ENCODE results near the gene MLH3. TPM values are rescaled to one million over a fixed set of nuclear protein-coding genes. Genes with fewer than 3 reads are reported as not detected.
"Not testable (repeated sequence)": the region's sequence is repeated elsewhere in the genome, so short reads cannot be mapped to it uniquely, and the experiment has no call there.

The MLH3 gene
- total RNA-seq, 1 donor from 2014 or later, result 13.6 TPM

- not testable (repeated sequence) for DNase-seq (ENCODE audit: extremely low read depth, low read depth, low spot score)
Measured at GRCh38 chr14:75067765-75068164, 16.5 kb upstream of the MLH3 start.

GRCh38 chr14:75067212-75067611 is 15.9 kb upstream of the MLH3 start:
- DNase-seq (ENCODE audit: extremely low read depth, low read depth, low spot score), result no peak

DNA sequence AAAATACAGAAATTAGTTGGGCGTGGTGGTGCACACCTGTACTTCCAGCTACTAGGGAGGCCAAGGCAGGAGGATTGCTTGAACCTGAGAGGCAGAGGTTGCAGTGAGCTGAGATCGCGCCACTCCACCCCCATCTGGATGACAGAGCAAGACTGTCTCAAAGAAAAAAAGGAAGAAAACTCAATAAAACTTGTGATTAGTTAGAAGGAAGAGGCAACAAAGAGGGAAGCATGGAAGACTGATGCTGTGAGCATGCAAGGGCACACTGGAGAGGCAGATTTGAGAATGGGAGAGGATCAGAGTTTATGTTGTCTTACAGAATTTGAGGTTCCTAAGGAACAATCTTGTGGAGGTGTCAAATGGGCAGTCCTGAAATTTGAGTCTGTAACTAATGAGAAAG is 15.4 kb upstream of the MLH3 start:
- no peak for DNase-seq (ENCODE audit: extremely low read depth, low read depth, low spot score)

GRCh38 chr14:75064205-75064567 is 12.9 kb upstream of the MLH3 start:
- no peak for DNase-seq (ENCODE audit: extremely low read depth, low read depth, low spot score)

DNA sequence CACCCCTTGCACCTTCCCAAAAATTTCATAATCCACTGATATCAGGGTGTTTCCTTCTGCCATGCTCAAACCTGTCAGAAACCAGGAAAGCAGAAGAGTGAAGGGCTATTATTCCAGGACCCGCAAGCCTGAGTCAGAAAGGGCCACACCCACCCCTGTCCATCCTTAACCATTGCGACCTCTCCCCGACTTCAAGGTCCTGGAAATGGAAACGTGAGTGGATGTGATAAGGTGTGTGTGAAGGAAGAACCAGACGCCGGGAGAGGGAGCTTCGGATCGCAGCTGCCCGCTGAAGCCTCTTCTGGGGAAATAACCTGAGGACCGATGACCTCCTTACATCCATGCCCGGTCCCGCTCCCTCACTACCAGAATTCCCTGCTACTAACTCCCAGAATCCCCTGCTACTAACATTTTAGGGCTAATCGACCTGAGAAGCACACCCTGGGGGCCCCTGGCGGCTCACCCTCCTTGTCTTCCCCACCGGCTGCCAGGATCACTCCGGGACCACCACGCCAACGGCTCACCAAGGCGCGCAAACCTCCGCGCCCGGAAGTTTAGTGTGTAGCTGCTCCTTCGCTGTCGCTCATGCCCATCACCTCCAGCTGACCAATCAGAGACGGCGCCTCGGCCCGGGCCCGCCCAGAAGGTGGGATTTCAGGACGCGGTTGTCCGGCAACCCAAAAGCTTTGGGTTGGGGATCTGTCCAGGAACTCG is 12.4 kb upstream of the MLH3 start, which contains the start of gene ACYP1:
Gene ACYP1, minus strand, starts transcription at position 534 of the 714 bp plus-strand sequence. Its CDS starts 471 bp downstream, at position 63.
- DNase-seq (ENCODE audit: extremely low read depth, low read depth, low spot score), result no peak

- DNase-seq (ENCODE audit: extremely low read depth, low read depth, low spot score), result no peak
Measured at GRCh38 chr14:75063013-75063412, 11.7 kb upstream of the MLH3 start.

DNA sequence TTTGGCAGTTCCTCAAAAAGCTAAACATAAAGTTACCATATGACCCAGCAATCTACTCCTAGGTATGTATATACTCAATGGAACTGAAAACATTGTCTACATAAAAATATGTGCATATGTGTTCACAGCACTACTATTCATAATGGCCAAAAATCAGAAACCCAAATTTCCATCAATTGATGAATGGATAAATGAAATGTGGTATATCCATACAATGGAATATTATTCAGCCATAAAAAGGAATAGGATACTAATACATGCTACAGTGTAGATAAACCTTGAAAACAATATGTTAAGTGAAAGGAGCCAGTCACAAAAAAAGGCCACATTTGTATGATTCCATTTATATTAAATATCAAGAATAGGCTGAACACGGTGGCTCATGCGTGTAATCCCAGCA is 9.2 kb upstream of the MLH3 start:
- DNase-seq (ENCODE audit: extremely low read depth, low read depth, low spot score), result no peak

GRCh38 chr14:75059642-75060041 is 8.4 kb upstream of the MLH3 start:
- DNase-seq (ENCODE audit: extremely low read depth, low read depth, low spot score), result no peak

- DNase-seq (ENCODE audit: extremely low read depth, low read depth, low spot score), result no peak
Measured at GRCh38 chr14:75054421-75054820, 3.2 kb upstream of the MLH3 start.

DNA sequence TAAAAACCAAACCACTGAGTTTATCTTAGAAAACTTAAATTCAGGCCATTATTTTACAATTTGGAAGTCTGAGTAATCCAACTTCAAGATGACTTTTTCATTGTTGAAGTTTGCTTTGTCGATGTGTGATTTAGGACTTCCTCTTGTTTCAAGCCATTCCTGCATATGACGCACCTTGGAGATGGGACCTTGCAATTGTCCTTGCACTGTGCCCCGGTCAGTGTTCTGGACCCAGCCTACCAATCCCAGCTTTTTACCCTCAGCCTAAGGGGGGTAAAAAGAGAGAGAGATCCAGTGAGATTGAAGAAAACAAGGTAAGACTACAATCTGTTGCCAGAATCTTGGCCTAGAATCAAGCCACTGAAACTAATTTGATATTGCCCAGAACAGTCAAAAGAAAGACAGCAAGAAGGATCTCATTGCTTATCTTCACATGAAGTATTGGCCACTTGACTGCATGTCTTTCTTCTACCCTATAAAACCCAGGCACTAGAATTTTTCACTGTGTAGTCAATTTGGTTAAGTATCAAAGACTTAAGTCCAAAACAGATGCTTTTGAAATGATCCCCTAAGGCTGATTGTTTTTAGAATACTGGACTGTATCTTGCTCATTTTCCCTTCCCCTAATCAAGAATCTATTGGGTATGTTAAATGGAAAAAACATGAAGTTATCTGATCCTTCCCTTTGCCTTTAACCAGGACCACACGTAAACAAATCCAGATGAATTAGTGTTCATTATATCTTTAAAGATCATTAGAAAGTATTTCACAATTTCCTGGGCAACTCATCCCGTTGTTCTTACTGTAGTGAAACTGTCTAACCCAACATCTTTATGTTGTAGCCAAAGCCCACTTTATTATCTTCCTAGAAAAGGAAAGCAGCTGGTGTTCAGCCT is 2.4 kb upstream of the MLH3 start:
- no peak for DNase-seq (ENCODE audit: extremely low read depth, low read depth, low spot score)

DNA sequence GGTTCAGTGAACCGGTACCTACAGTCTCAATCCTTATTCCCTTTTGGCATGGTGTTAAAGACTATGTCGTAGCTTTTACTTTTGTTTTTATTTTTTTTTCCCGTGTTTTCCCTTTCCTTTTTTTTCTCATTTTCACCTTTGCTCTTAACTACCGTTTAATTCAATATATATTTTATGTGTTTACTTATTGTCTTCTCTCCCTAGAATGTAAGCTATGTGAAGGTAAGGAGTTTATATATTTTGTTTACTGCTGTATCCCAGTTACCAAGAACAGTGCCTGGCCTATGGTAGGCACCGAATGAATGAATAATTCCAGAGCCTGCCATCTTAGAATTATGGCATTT is 261 bp upstream of the MLH3 start:
- DNase-seq (ENCODE audit: extremely low read depth, low read depth, low spot score), result no peak

DNA sequence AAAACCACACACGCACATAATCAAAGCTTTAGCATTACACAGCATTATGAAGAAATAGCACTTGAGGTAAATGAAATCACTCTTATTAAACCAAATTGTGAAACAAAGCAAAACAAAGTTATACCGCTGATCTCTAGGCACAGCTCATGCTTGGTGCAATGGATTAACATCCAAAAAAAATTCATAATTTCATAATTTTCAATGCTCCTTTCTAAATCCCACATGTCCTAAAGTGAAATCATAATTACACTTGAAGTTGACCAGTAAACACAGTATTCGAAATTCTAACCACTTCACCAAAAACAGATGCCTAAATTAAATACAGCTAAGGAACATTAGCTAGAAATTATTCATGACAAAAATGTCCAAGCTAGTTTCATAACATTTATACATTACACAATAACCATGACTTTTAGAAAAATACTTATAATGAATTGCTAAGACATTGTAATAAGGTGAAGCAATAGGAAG is 1.5 kb downstream of the MLH3 start:
- no peak for DNase-seq (ENCODE audit: extremely low read depth, low read depth, low spot score)

- no peak for DNase-seq (ENCODE audit: extremely low read depth, low read depth, low spot score)
Measured at GRCh38 chr14:75049136-75049535, 2.1 kb downstream of the MLH3 start.

- no peak for DNase-seq (ENCODE audit: extremely low read depth, low read depth, low spot score)
Measured at GRCh38 chr14:75048101-75048500, 3.2 kb downstream of the MLH3 start.

GRCh38 chr14:75047506-75047905 is 3.8 kb downstream of the MLH3 start:
- no peak for DNase-seq (ENCODE audit: extremely low read depth, low read depth, low spot score)

DNA sequence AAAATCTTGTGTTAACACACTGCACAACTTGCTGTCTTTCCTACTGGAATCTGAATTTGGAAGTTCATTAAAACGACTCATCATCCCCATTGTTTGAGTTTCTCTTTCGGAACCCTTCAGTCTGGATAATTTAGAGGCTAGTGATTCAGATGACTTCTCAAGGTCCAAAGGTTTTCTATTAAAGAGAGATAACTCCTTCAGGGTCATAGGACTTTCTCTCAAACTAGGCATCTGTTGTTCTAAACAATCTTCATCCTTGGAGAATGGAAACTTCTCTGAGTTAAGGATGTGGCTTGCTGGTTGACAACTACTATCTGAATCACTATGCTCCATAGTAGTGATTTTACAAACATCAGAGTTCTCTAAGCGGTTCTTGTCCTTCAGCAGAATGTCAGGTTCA is 4.4 kb downstream of the MLH3 start:
- DNase-seq (ENCODE audit: extremely low read depth, low read depth, low spot score), result no peak

DNA sequence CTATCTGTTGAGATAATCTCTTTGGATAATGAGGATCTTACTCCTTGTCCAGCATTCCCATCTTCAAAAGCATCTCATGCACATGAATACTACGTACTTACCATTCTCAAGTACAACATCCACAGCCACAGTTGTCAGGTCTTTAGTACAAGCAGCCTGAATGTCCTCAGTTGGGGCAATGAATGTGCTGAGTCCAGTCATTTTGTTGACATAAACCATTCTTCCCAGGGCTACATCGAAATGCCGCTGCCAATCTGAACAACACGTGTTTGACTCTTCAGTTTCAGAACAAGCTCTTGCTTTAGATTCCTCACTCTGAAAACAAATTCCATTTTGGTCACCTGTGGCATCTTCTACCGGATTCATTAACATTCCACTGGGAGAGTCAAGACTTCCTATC is 5.0 kb downstream of the MLH3 start:
- no peak for DNase-seq (ENCODE audit: extremely low read depth, low read depth, low spot score)

DNA sequence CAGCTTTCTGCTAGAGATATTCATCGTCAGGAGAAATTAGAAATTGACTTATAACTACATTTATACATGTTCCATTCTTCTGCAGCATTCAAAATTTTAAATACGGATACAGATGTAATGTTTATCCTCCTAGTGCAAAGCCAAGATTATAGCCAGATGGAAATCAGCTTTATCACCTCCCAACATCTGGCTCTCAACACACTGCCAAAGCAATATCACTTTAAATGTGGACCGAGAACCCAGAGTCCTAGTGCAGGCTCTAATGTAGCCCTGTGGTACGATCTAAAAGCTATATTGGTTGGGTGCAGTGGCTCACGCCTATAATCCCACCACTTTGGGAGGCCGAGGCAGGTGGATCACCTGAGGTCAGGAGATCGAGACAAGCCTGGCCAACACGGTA is 6.5 kb downstream of the MLH3 start:
- DNase-seq (ENCODE audit: extremely low read depth, low read depth, low spot score), result no peak

- no peak for DNase-seq (ENCODE audit: extremely low read depth, low read depth, low spot score)
Measured at GRCh38 chr14:75044322-75044721, 6.9 kb downstream of the MLH3 start.

GRCh38 chr14:75042035-75042434 is 9.2 kb downstream of the MLH3 start:
- no peak for DNase-seq (ENCODE audit: extremely low read depth, low read depth, low spot score)

GRCh38 chr14:75041613-75042012 is 9.7 kb downstream of the MLH3 start:
- no peak for DNase-seq (ENCODE audit: extremely low read depth, low read depth, low spot score)

- DNase-seq (ENCODE audit: extremely low read depth, low read depth, low spot score), result no peak
Measured at GRCh38 chr14:75040959-75041358, 10.3 kb downstream of the MLH3 start.
